ENCODE data around the gene ESRRA. TPM values are rescaled to one million over a fixed set of nuclear protein-coding genes. Genes with fewer than 3 reads are reported as not detected.

Gene ESRRA
- total and polyA plus RNA-seq, 2 of the 13 experiments (the other 11 are each of a cell fraction or from before 2014, with no cell fraction given), result 18.1 to 36.3 TPM

DNA sequence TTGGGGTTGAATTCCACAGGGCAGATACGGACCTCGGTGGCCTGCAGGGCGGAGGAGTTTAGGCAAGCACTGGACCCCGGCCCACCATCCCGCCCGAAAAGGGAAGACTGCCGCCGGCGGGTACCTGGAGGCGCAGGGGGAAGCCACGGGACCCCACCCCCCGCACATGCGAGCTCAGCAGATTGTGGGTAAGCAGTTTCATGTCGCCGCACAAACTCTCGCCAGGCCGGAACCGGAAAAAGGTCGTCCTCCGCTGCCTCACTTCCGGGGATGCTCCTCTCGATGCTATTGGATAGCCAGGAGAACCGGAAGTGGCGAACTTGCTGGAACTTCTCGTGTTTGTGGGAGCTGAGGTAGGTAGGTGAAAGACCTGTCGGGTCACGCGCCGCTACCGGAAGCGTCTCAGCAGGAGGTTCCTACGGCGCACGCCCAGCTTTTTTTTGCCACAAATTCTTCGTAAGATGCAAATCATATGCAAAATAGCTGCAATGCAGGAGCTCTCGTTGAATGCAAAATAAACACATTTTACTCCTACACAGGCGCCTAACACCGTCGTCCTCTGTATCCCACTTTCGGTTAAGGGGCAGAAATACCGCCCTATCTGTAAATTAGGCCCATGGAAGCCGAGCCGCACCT is 12.1 kb downstream of the ESRRA start, which contains the start of gene TRMT112 (continued):
- TF ChIP-seq, protein P1, sequence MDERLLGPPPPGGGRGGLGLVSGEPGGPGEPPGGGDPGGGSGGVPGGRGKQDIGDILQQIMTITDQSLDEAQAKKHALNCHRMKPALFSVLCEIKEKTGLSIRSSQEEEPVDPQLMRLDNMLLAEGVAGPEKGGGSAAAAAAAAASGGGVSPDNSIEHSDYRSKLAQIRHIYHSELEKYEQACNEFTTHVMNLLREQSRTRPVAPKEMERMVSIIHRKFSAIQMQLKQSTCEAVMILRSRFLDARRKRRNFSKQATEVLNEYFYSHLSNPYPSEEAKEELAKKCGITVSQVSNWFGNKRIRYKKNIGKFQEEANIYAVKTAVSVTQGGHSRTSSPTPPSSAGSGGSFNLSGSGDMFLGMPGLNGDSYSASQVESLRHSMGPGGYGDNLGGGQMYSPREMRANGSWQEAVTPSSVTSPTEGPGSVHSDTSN (CRISPR knock-in tag; IDR thresholded peaks at IDR 0.05), result no peak
- TF ChIP-seq ZSCAN12 (CRISPR knock-in tag; IDR thresholded peaks at IDR 0.05), result no peak
- peak; percentile 71; the same call in 1 of the 2 replicates for TF ChIP-seq ZNF350 (CRISPR knock-in tag; IDR thresholded peaks at IDR 0.05; ENCODE audit: borderline replicate concordance, low read depth)
- TF ChIP-seq PRPF4 (IDR thresholded peaks at IDR 0.05; ENCODE audit: low read depth, low read length, poor library complexity, severe bottlenecking), result no peak
- TF ChIP-seq, protein P2, sequence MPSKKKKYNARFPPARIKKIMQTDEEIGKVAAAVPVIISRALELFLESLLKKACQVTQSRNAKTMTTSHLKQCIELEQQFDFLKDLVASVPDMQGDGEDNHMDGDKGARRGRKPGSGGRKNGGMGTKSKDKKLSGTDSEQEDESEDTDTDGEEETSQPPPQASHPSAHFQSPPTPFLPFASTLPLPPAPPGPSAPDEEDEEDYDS (CRISPR knock-in tag; IDR thresholded peaks at IDR 0.05), result peak; percentile 35; the same call in 1 of the 2 replicates
- no peak; the same call in 1 of the 2 replicates for TF ChIP-seq ZNF772 (CRISPR knock-in tag; IDR thresholded peaks at IDR 0.05)
- TF ChIP-seq, protein P3, sequence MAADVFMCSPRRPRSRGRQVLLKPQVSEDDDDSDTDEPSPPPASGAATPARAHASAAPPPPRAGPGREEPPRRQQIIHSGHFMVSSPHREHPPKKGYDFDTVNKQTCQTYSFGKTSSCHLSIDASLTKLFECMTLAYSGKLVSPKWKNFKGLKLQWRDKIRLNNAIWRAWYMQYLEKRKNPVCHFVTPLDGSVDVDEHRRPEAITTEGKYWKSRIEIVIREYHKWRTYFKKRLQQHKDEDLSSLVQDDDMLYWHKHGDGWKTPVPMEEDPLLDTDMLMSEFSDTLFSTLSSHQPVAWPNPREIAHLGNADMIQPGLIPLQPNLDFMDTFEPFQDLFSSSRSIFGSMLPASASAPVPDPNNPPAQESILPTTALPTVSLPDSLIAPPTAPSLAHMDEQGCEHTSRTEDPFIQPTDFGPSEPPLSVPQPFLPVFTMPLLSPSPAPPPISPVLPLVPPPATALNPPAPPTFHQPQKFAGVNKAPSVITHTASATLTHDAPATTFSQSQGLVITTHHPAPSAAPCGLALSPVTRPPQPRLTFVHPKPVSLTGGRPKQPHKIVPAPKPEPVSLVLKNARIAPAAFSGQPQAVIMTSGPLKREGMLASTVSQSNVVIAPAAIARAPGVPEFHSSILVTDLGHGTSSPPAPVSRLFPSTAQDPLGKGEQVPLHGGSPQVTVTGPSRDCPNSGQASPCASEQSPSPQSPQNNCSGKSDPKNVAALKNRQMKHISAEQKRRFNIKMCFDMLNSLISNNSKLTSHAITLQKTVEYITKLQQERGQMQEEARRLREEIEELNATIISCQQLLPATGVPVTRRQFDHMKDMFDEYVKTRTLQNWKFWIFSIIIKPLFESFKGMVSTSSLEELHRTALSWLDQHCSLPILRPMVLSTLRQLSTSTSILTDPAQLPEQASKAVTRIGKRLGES (CRISPR knock-in tag; IDR thresholded peaks at IDR 0.05; ENCODE audit: borderline replicate concordance), result no peak
- no peak for TF ChIP-seq SAFB2 (CRISPR knock-in tag; IDR thresholded peaks at IDR 0.05; ENCODE audit: borderline replicate concordance, low read depth)
- TF ChIP-seq HDAC2 (CRISPR knock-in tag; IDR thresholded peaks at IDR 0.05), result peak; percentile 51; the same call in 1 of the 2 replicates
- TF ChIP-seq HNF4G (IDR thresholded peaks at IDR 0.05; ENCODE audit: borderline replicate concordance, low read depth, low read length), result no peak
- no peak for TF ChIP-seq HNF4G (CRISPR knock-in tag; IDR thresholded peaks at IDR 0.05; ENCODE audit: borderline replicate concordance, low read depth)
- TF ChIP-seq SMAD3 (CRISPR knock-in tag; IDR thresholded peaks at IDR 0.05), result peak; percentile 33; the same call in 1 of the 2 replicates
- TF ChIP-seq REL (CRISPR knock-in tag; conservative IDR thresholded peaks at IDR 0.05), result no peak
- TF ChIP-seq RFX1 (IDR thresholded peaks at IDR 0.05), result no peak
- TF ChIP-seq ZNF557 (CRISPR knock-in tag; IDR thresholded peaks at IDR 0.05), result no peak
- TF ChIP-seq ZBTB38 (CRISPR knock-in tag; IDR thresholded peaks at IDR 0.05), result peak; percentile 37; the same call in 1 of the 2 replicates
- TF ChIP-seq, protein P4, sequence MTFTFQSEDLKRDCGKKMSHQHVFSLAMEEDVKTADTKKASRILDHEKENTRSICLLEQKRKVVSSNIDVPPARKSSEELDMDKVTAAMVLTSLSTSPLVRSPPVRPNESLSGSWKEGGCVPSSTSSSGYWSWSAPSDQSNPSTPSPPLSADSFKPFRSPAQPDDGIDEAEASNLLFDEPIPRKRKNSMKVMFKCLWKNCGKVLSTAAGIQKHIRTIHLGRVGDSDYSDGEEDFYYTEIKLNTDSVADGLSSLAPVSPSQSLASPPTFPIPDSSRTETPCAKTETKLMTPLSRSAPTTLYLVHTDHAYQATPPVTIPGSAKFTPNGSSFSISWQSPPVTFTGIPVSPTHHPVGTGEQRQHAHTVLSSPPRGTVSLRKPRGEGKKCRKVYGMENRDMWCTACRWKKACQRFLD (CRISPR knock-in tag; IDR thresholded peaks at IDR 0.05; ENCODE audit: borderline replicate concordance), result no peak
- TF ChIP-seq, protein P5, sequence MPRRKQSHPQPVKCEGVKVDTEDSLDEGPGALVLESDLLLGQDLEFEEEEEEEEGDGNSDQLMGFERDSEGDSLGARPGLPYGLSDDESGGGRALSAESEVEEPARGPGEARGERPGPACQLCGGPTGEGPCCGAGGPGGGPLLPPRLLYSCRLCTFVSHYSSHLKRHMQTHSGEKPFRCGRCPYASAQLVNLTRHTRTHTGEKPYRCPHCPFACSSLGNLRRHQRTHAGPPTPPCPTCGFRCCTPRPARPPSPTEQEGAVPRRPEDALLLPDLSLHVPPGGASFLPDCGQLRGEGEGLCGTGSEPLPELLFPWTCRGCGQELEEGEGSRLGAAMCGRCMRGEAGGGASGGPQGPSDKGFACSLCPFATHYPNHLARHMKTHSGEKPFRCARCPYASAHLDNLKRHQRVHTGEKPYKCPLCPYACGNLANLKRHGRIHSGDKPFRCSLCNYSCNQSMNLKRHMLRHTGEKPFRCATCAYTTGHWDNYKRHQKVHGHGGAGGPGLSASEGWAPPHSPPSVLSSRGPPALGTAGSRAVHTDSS (CRISPR knock-in tag; conservative IDR thresholded peaks at IDR 0.05), result no peak
- no peak for TF ChIP-seq ARNT (IDR thresholded peaks at IDR 0.05)
- TF ChIP-seq, protein P6, sequence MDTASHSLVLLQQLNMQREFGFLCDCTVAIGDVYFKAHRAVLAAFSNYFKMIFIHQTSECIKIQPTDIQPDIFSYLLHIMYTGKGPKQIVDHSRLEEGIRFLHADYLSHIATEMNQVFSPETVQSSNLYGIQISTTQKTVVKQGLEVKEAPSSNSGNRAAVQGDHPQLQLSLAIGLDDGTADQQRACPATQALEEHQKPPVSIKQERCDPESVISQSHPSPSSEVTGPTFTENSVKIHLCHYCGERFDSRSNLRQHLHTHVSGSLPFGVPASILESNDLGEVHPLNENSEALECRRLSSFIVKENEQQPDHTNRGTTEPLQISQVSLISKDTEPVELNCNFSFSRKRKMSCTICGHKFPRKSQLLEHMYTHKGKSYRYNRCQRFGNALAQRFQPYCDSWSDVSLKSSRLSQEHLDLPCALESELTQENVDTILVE (CRISPR knock-in tag; IDR thresholded peaks at IDR 0.05), result peak; percentile 76; the same call in 1 of the 2 replicates
- no peak for TF ChIP-seq SKI (IDR thresholded peaks at IDR 0.05; ENCODE audit: partially characterized antibody)
- TF ChIP-seq ZNF17 (CRISPR knock-in tag; IDR thresholded peaks at IDR 0.05), result no peak
